HEK293 (cell line): Measurements from ENCODE around the gene TIMM10.

Experiments
- CTCF ChIA-PET: fragments of 350-600 bp; formaldehyde crosslinking; extraction: SDS; loops from one replicate; lab custom pipeline; 2021; ENCODE audit warnings: antibody characterized with exemption; lab: Yijun Ruan, JAX
- POLR2A ChIA-PET: fragments of 300-600 bp; formaldehyde crosslinking; extraction: SDS; loops from one replicate; lab custom pipeline; 2020; ENCODE audit warnings: antibody characterized with exemption, inconsistent platforms; lab: Yijun Ruan, JAX
- H3K27ac ChIP-seq: fragments of 200-500 bp; sonication (Bioruptor generic); 2 replicates; pipeline ENCODE4 v1.5.1; 2014; ENCODE audit warnings: low read depth, low read length, control low read depth, inconsistent platforms; ENCODE audit errors: extremely low read depth
- H3K36me3 ChIP-seq, 2 experiments: fragments of 200-500 bp in 1 of 2; sonication (Bioruptor generic) in 1 of 2; 1 replicate in 1 of 2; 2 replicates in 1 of 2; pipeline ENCODE4 v1.5.1; 2014 to 2017; ENCODE audit warnings: inconsistent platforms in 2 of 2, low read length in 2 of 2; ENCODE audit not compliant: control insufficient read depth in 2 of 2, insufficient read depth in 1 of 2
- H3K4me1 ChIP-seq: fragments of 200-500 bp; sonication (Bioruptor generic); 2 replicates; pipeline ENCODE4 v1.5.1; 2014; ENCODE audit warnings: mild to moderate bottlenecking, low read length, inconsistent platforms; ENCODE audit not compliant: control insufficient read depth, insufficient read depth
- H3K4me3 ChIP-seq: 2 replicates; pipeline ENCODE4 v1.5.1; 2011; ENCODE audit warnings: low read depth, mild to moderate bottlenecking, control low read depth, low read length, moderate library complexity
- H3K9me3 ChIP-seq: fragments of 200-500 bp; sonication (Bioruptor generic); 2 replicates; pipeline ENCODE4 v1.5.1; 2014; ENCODE audit warnings: low read depth, low read length, inconsistent platforms; ENCODE audit not compliant: control insufficient read depth, insufficient read depth
- EGR2 ChIP-seq: fragments of 450-650 bp; formaldehyde crosslinking; IDR thresholded peaks from 2 replicates; pipeline ENCODE4 v1.5.1; 2016; ENCODE audit warnings: low read depth, missing biosample characterization, missing genetic modification characterization
- ZBTB1 ChIP-seq: fragments of 450-650 bp; formaldehyde crosslinking; IDR thresholded peaks from 2 replicates; pipeline ENCODE4 v1.5.1; 2016; ENCODE audit warnings: missing biosample characterization, missing genetic modification characterization
- ZFHX2 ChIP-seq: fragments of 450-650 bp; formaldehyde crosslinking; conservative IDR thresholded peaks from 2 replicates; pipeline ENCODE4 v1.5.1; 2016; ENCODE audit warnings: missing biosample characterization, missing genetic modification characterization
- ZNF146 ChIP-seq: fragments of 450-650 bp; formaldehyde crosslinking; IDR thresholded peaks from 2 replicates; pipeline ENCODE4 v1.5.1; 2016; ENCODE audit warnings: missing biosample characterization, missing genetic modification characterization
- ZNF571 ChIP-seq: fragments of 450-650 bp; formaldehyde crosslinking; IDR thresholded peaks from 2 replicates; pipeline ENCODE4 v1.5.0; 2017; ENCODE audit warnings: missing biosample characterization, missing genetic modification characterization
- ZNF792 ChIP-seq: fragments of 450-650 bp; formaldehyde crosslinking; IDR thresholded peaks from 2 replicates; pipeline ENCODE4 v1.5.1; 2016; ENCODE audit warnings: missing biosample characterization, missing genetic modification characterization
- TF ChIP-seq, protein P1 (sequence below): fragments of 450-650 bp; formaldehyde crosslinking; IDR thresholded peaks from 2 replicates; pipeline ENCODE4 v1.5.1; 2017; ENCODE audit warnings: missing biosample characterization, missing genetic modification characterization
- TF ChIP-seq, protein P2 (sequence below): fragments of 450-650 bp; formaldehyde crosslinking; IDR thresholded peaks from 2 replicates; pipeline ENCODE4 v1.5.1; 2016; ENCODE audit warnings: missing biosample characterization, missing genetic modification characterization

Gene TIMM10

DNA sequence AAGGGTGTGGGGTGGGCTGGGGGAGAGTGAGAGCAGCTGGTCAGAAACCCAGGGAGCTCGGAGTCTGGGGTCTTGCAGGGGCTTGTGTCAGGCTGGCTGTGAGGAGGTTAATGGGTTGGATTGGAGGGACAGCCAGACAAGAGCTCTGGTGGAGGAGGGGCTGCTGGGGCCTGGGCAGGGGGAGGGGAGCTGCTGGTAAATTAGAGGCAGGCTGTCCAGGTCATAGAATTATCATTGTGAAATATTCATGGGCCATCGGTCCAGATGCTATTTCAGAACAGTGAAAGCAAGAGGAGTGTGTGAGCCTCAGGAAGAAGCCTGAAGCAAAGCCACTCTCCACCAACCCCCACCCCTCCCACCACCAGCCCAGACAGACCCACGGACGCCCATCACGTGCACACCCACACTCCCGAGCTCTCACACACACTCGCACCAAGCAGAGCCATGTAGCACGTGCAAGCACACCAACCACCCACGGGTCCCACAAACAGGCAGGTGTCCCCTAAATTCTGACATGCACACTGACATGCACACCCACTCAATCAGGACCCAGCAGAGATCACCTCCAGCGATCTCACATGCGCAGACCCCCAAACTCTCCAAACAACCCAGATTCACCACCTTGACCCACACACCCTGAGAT lies 51.4 kb downstream of the TIMM10 start:
- CTCF ChIA-PET, result interaction anchor here (1.3 to 8.9 kb wide), 4 partner anchors 12 to 48 kb away, joined by 3 to 140 read pairs (median 16); partner anchors contain the start of gene RTN4RL2
- H3K9me3 ChIP-seq, result no peaks in the 10 kb centered on the region
- TF ChIP-seq, protein P1, sequence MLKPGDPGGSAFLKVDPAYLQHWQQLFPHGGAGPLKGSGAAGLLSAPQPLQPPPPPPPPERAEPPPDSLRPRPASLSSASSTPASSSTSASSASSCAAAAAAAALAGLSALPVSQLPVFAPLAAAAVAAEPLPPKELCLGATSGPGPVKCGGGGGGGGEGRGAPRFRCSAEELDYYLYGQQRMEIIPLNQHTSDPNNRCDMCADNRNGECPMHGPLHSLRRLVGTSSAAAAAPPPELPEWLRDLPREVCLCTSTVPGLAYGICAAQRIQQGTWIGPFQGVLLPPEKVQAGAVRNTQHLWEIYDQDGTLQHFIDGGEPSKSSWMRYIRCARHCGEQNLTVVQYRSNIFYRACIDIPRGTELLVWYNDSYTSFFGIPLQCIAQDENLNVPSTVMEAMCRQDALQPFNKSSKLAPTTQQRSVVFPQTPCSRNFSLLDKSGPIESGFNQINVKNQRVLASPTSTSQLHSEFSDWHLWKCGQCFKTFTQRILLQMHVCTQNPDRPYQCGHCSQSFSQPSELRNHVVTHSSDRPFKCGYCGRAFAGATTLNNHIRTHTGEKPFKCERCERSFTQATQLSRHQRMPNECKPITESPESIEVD (tag by site-specific recombination), result no peak
- no peak for TF ChIP-seq ZNF146 (tag by site-specific recombination)
- TF ChIP-seq, protein P2, sequence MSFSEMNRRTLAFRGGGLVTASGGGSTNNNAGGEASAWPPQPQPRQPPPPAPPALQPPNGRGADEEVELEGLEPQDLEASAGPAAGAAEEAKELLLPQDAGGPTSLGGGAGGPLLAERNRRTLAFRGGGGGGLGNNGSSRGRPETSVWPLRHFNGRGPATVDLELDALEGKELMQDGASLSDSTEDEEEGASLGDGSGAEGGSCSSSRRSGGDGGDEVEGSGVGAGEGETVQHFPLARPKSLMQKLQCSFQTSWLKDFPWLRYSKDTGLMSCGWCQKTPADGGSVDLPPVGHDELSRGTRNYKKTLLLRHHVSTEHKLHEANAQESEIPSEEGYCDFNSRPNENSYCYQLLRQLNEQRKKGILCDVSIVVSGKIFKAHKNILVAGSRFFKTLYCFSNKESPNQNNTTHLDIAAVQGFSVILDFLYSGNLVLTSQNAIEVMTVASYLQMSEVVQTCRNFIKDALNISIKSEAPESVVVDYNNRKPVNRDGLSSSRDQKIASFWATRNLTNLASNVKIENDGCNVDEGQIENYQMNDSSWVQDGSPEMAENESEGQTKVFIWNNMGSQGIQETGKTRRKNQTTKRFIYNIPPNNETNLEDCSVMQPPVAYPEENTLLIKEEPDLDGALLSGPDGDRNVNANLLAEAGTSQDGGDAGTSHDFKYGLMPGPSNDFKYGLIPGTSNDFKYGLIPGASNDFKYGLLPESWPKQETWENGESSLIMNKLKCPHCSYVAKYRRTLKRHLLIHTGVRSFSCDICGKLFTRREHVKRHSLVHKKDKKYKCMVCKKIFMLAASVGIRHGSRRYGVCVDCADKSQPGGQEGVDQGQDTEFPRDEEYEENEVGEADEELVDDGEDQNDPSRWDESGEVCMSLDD, result no peak
- no peak for TF ChIP-seq ZNF571 (tag by site-specific recombination)
- peak; percentile 93 for TF ChIP-seq EGR2 (tag by site-specific recombination)
- TF ChIP-seq ZNF792 (tag by site-specific recombination), result no peak
- TF ChIP-seq ZBTB1, result no peak
- peak; percentile 96 for TF ChIP-seq ZFHX2 (tag by site-specific recombination)
- POLR2A ChIA-PET, result interaction anchor here (0.6 to 1.3 kb wide), 3 partner anchors 15 to 98 kb away, joined by 3 to 4 read pairs (median 3); partner anchors contain the start of gene RTN4RL2
- H3K4me3 ChIP-seq, result no peak overlapping the region
- H3K27ac ChIP-seq, result no peak overlapping the region
- H3K36me3 ChIP-seq, result peaks cover 0 to under 1% of the 10 kb centered on the region in 2 experiments; a peak in 1 of 3 replicates
- no peaks in the 10 kb centered on the region; the same call in 1 of the 2 replicates for H3K4me1 ChIP-seq
